Osteoblast (primary cell): Measurements from ENCODE around the gene NUDC. TPM values are rescaled to one million over a fixed set of nuclear protein-coding genes. Genes with fewer than 3 reads are reported as not detected.

Source experiments
- DNase-seq: peaks from one replicate; pipeline ENCODE4 v3.0.0; 2011; ENCODE audit warnings: low spot score, mixed read lengths; ENCODE audit not compliant: insufficient read length; ENCODE audit errors: missing footprints
- H2AFZ ChIP-seq: 2 replicates; pipeline ENCODE4 v1.6.0; 2011; ENCODE audit warnings: mild to moderate bottlenecking, low read length
- H3K27ac ChIP-seq: 2 replicates; pipeline ENCODE4 v1.5.1; 2011; ENCODE audit warnings: mild to moderate bottlenecking, low read depth, low read length, moderate library complexity
- H3K27me3 ChIP-seq: 2 replicates; pipeline ENCODE4 v1.6.0; 2012; ENCODE audit warnings: mild to moderate bottlenecking, control low read depth, inconsistent platforms, low read length, moderate library complexity; ENCODE audit not compliant: insufficient read depth
- H3K36me3 ChIP-seq: 2 replicates; pipeline ENCODE4 v1.5.1; 2011; ENCODE audit warnings: mild to moderate bottlenecking, low read length, control low read depth, moderate library complexity; ENCODE audit not compliant: insufficient read depth
- H3K4me1 ChIP-seq: 2 replicates; pipeline ENCODE4 v1.5.1; 2011; ENCODE audit warnings: mild to moderate bottlenecking, low read length, control low read depth, moderate library complexity; ENCODE audit not compliant: insufficient read depth
- H3K4me2 ChIP-seq: 2 replicates; pipeline ENCODE4 v1.6.0; 2011; ENCODE audit warnings: mild to moderate bottlenecking, low read length; ENCODE audit not compliant: insufficient read depth
- H3K4me3 ChIP-seq: fragments of 200-600 bp; sonication (generic); 3 replicates; pipeline ENCODE4 v1.5.1; 2012; ENCODE audit warnings: mild to moderate bottlenecking, low read length, inconsistent platforms; ENCODE audit not compliant: insufficient read depth
- H3K79me2 ChIP-seq: 2 replicates; pipeline ENCODE4 v1.6.0; 2012; ENCODE audit warnings: mild to moderate bottlenecking, low read length, control low read depth, inconsistent platforms; ENCODE audit not compliant: insufficient read depth
- H3K9me3 ChIP-seq: 2 replicates; pipeline ENCODE4 v1.5.1; 2011; ENCODE audit warnings: low read depth, low read length, control low read depth
- H4K20me1 ChIP-seq: 2 replicates; pipeline ENCODE4 v1.6.0; 2012; ENCODE audit warnings: mild to moderate bottlenecking, low read length, control low read depth; ENCODE audit not compliant: insufficient read depth
- CTCF ChIP-seq: IDR thresholded peaks from 2 replicates; pipeline ENCODE4 v1.5.1; 2011; ENCODE audit warnings: mild to moderate bottlenecking, low read depth, low read length, moderate library complexity; ENCODE audit errors: extremely low read depth
- total RNA-seq: library from RNA; depleted of rRNA; stranded (reverse); fragments of >200 nt; gene quantifications from 2 replicates; pipeline ENCODE4 v1.2.3, GENCODE V29; 2012

NUDC gene
- total RNA-seq, 1 donor, result 15.9 TPM

GRCh38 chr1:26923711-26924110, 2.2 kb downstream of the NUDC start:
- no peak for DNase-seq
- no peak overlapping the region for H3K4me2 ChIP-seq

GRCh38 chr1:26932531-26932930, 11.0 kb downstream of the NUDC start:
- Histone ChIP-seq H3K79me2 (peaks cover 43% of the 10 kb centered on the region), H3K4me2 (no peak overlapping the region), H4K20me1 (no peaks in the 10 kb centered on the region), H3K9me3 (no peaks in the 10 kb centered on the region), H3K27ac (no peak overlapping the region), H3K4me3 (no peak overlapping the region), H3K4me1 (no peaks in the 10 kb centered on the region), H3K27me3 (no peaks in the 10 kb centered on the region), H2AFZ (no peak overlapping the region), H3K36me3 (peaks cover 51% of the 10 kb centered on the region)
- DNase-seq, result peak; percentile 27
- no peak for TF ChIP-seq CTCF

More at GRCh38 chr1:26923711-26924110, 2.2 kb downstream of the NUDC start:
- Histone ChIP-seq H2AFZ (no peak overlapping the region), H3K36me3 (peaks cover 46% of the 10 kb centered on the region), H4K20me1 (peaks cover 22% of the 10 kb centered on the region), H3K4me1 (peaks cover 19% of the 10 kb centered on the region), H3K9me3 (no peaks in the 10 kb centered on the region), H3K27me3 (no peaks in the 10 kb centered on the region), H3K27ac (no peak overlapping the region), H3K79me2 (peaks cover 58% of the 10 kb centered on the region), H3K4me3 (no peak overlapping the region)
- no peak for TF ChIP-seq CTCF

- no peak overlapping the region for H3K27ac ChIP-seq
- H3K27me3 ChIP-seq, result no peaks in the 10 kb centered on the region
- H2AFZ ChIP-seq, result no peak overlapping the region
- H3K4me3 ChIP-seq, result no peak overlapping the region
- peaks cover 33% of the 10 kb centered on the region for H3K36me3 ChIP-seq
- no peak overlapping the region for H3K4me2 ChIP-seq
- no peaks in the 10 kb centered on the region for H3K9me3 ChIP-seq
- H4K20me1 ChIP-seq, result peaks cover 5% of the 10 kb centered on the region
- DNase-seq, result no peak
- TF ChIP-seq CTCF, result no peak
- no peaks in the 10 kb centered on the region for H3K4me1 ChIP-seq
- peaks cover 48% of the 10 kb centered on the region for H3K79me2 ChIP-seq
Observed at GRCh38 chr1:26936823-26937222, 15.3 kb downstream of the NUDC start.

- no peaks in the 10 kb centered on the region for H3K27me3 ChIP-seq
- no peak overlapping the region for H2AFZ ChIP-seq
- H3K36me3 ChIP-seq, result peaks cover 30% of the 10 kb centered on the region
- H3K4me3 ChIP-seq, result no peak overlapping the region
- no peak overlapping the region for H3K27ac ChIP-seq
- no peaks in the 10 kb centered on the region for H3K4me1 ChIP-seq
- H3K9me3 ChIP-seq, result no peaks in the 10 kb centered on the region
- TF ChIP-seq CTCF, result no peak
- peaks cover 5% of the 10 kb centered on the region for H4K20me1 ChIP-seq
- peaks cover 43% of the 10 kb centered on the region for H3K79me2 ChIP-seq
- H3K4me2 ChIP-seq, result no peak overlapping the region
- DNase-seq, result no peak
Observed at GRCh38 chr1:26938004-26938658, 16.6 kb downstream of the NUDC start.
